Gastrocnemius medialis (tissue), 4 donors: ENCODE results near the gene TSPAN15. TPM values are rescaled to one million over a fixed set of nuclear protein-coding genes. Genes with fewer than 3 reads are reported as not detected.
A peak's percentile ranks its signal among the peaks of the same experiment; 100 is the strongest.

ENCODE experiments used
- ATAC-seq, 2 donors: fragments of 150-250 bp; one replicate each; pipeline ENCODE4 v1.9.1; 2016
- DNase-seq, 2 donors: peaks; one replicate each; pipeline ENCODE4 v3.0.0-alpha.2; 2019
- H3K27ac ChIP-seq, 4 donors: fragments of 200-600 bp; sonication (generic); 1 replicate in 1 of 4; 2 replicates in 3 of 4; pipeline ENCODE4 v1.5.1; 2016 to 2018; ENCODE audit warnings: mild to moderate bottlenecking in 2 of 4, moderate library complexity in 1 of 4
- H3K27me3 ChIP-seq, 3 donors: fragments of 200-600 bp; sonication (generic) in 2 of 3; 1 replicate in 1 of 3; 2 replicates in 2 of 3; pipeline versions ENCODE4 v1.5.1 to v1.6.0; 2016 to 2019; ENCODE audit warnings: mild to moderate bottlenecking in 1 of 3, moderate library complexity in 1 of 3
- H3K36me3 ChIP-seq, 2 donors: fragments of 200-600 bp; sonication (generic) in 1 of 2; one replicate each; pipeline ENCODE4 v1.5.1; 2017 to 2018
- H3K4me1 ChIP-seq, 2 donors: fragments of 200-600 bp; sonication (generic) in 1 of 2; one replicate each; pipeline ENCODE4 v1.5.1; 2016 to 2017; ENCODE audit warnings: mild to moderate bottlenecking in 2 of 2
- H3K4me3 ChIP-seq, 4 donors: fragments of 200-600 bp; sonication (generic) in 3 of 4; 1 replicate in 1 of 4; 2 replicates in 3 of 4; pipeline ENCODE4 v1.5.1; 2016 to 2019; ENCODE audit warnings: mild to moderate bottlenecking in 2 of 4
- H3K9me3 ChIP-seq, 3 donors: fragments of 200-600 bp; sonication (generic) in 2 of 3; 1 replicate in 1 of 3; 2 replicates in 2 of 3; pipeline ENCODE4 v1.5.1; 2016 to 2019
- CTCF ChIP-seq, 5 experiments: fragments of 450-650 bp in 3 of 5; fragments of 200-600 bp in 2 of 5; sonication (generic) in 2 of 5; IDR thresholded peaks in 4 of 5; conservative IDR thresholded peaks in 1 of 5; 1 replicate in 4 of 5; 2 replicates in 1 of 5; pipeline ENCODE4 v1.5.1; 2016 to 2019; ENCODE audit warnings: antibody characterized with exemption in 5 of 5, mild to moderate bottlenecking in 3 of 5, moderate library complexity in 3 of 5
- POLR2A ChIP-seq, 2 donors: fragments of 450-650 bp; IDR thresholded peaks; one replicate each; pipeline ENCODE4 v1.6.1; 2017; ENCODE audit warnings: antibody characterized with exemption in 2 of 2, mild to moderate bottlenecking in 2 of 2, moderate library complexity in 2 of 2
- in situ Hi-C, 4 donors: fragments of 200-750 bp; cut with MboI; loops; one replicate each; pipeline versions ENCODE4 v1.15.0 to v1.8.0; 2017; ENCODE audit warnings: low sequenced_read_pairs in 4 of 4
- intact Hi-C: fragments of 100-400 bp; cut with DNase I; formaldehyde crosslinking; loops from one replicate; pipeline ENCODE4 v1.15.1; 2023; ENCODE audit warnings: low total_unique reads
- total RNA-seq, 4 donors: library from RNA; depleted of rRNA; stranded (reverse); fragments of >200 nt; gene quantifications; one replicate each; pipeline versions ENCODE4 v1.1.0 to v1.2.3, GENCODE V29; 2016

The TSPAN15 gene
- total RNA-seq, 4 donors from 2014 or later: 7.9 to 21.0 (median 11.8) TPM

- TF ChIP-seq CTCF (IDR thresholded peaks at IDR 0.05 in 4 of 5, conservative IDR thresholded peaks at IDR 0.05 in 1 of 5): no peak
- no peak for TF ChIP-seq POLR2A (IDR thresholded peaks at IDR 0.05)
- intact Hi-C loops: no loop called here
- H3K27me3 ChIP-seq: no peaks in the 10 kb centered on the region
- ATAC-seq: peak; percentile 10 to 33
- no peak overlapping the region for H3K4me3 ChIP-seq
- in situ Hi-C loops: no loop called here
- H3K4me1 ChIP-seq: peaks cover 74 to 84% of the 10 kb centered on the region in 2 donors
- H3K27ac ChIP-seq: peak overlapping the region; percentile 87 to 95 (median 90)
- DNase-seq: peak; percentile 60 to 77
- H3K9me3 ChIP-seq: no peaks in the 10 kb centered on the region
- H3K36me3 ChIP-seq: no peaks in the 10 kb centered on the region
Measured at GRCh38 chr10:69453795-69454194, 2.5 kb downstream of the TSPAN15 start.

- no peak for DNase-seq
- no peaks in the 10 kb centered on the region for H3K9me3 ChIP-seq
- no peak overlapping the region for H3K4me3 ChIP-seq
- peaks cover 84 to 91% of the 10 kb centered on the region in 2 donors for H3K4me1 ChIP-seq
- intact Hi-C loops: no loop called here
- H3K27me3 ChIP-seq: no peaks in the 10 kb centered on the region
- no peak for ATAC-seq
- in situ Hi-C loops: no loop called here
- H3K36me3 ChIP-seq: no peaks in the 10 kb centered on the region
- TF ChIP-seq CTCF (IDR thresholded peaks at IDR 0.05 in 4 of 5, conservative IDR thresholded peaks at IDR 0.05 in 1 of 5) (no peak), POLR2A (IDR thresholded peaks at IDR 0.05) (no peak)
- H3K27ac ChIP-seq: peak overlapping the region; percentile 84 to 95 (median 88)
Measured at GRCh38 chr10:69455006-69455763, 3.9 kb downstream of the TSPAN15 start.

GRCh38 chr10:69456880-69457693 is 5.8 kb downstream of the TSPAN15 start:
- Histone ChIP-seq H3K27ac (peak overlapping the region; percentile 84 to 95 (median 88)), H3K36me3 (no peaks in the 10 kb centered on the region), H3K4me1 (peaks cover 83 to 93% of the 10 kb centered on the region in 2 donors), H3K4me3 (no peak overlapping the region), H3K27me3 (no peaks in the 10 kb centered on the region), H3K9me3 (no peaks in the 10 kb centered on the region)
- intact Hi-C loops: no loop called here
- DNase-seq: peak; percentile 61 to 77
- TF ChIP-seq POLR2A (IDR thresholded peaks at IDR 0.05) (peak in 1 of 2 donors; percentile 39), CTCF (IDR thresholded peaks at IDR 0.05 in 4 of 5, conservative IDR thresholded peaks at IDR 0.05 in 1 of 5) (no peak)
- ATAC-seq: peak; percentile 81 to 83
- in situ Hi-C loops: no loop called here

GRCh38 chr10:69457771-69458237 is 6.5 kb downstream of the TSPAN15 start:
- Histone ChIP-seq H3K9me3 (no peaks in the 10 kb centered on the region), H3K27ac (peak overlapping the region; percentile 84 to 95 (median 88)), H3K4me1 (peaks cover 82 to 90% of the 10 kb centered on the region in 2 donors), H3K4me3 (no peak overlapping the region), H3K27me3 (no peaks in the 10 kb centered on the region), H3K36me3 (no peaks in the 10 kb centered on the region)
- DNase-seq (no peak), ATAC-seq (peak in 1 of 2 donors; percentile 12)
- in situ Hi-C loops (no loop called here), intact Hi-C loops (no loop called here)
- TF ChIP-seq CTCF (IDR thresholded peaks at IDR 0.05 in 4 of 5, conservative IDR thresholded peaks at IDR 0.05 in 1 of 5): no peak
- TF ChIP-seq POLR2A (IDR thresholded peaks at IDR 0.05): no peak
